Measurements from ENCODE around the gene PRSS22.

PRSS22 gene

GRCh38 chr16:2881783-2882649 lies 24.0 kb upstream of the PRSS22 start:
- DNase-seq = peak in 1 of 2 experiments; percentile 40

GRCh38 chr16:2879854-2880508 lies 22.0 kb upstream of the PRSS22 start:
- no peak for DNase-seq

GRCh38 chr16:2874912-2875362 lies 17.0 kb upstream of the PRSS22 start:
- DNase-seq = peak in 1 of 2 experiments; percentile 62

GRCh38 chr16:2874032-2874911 lies 16.3 kb upstream of the PRSS22 start:
- DNase-seq = no peak

- no peak for DNase-seq
These were observed 14.0 kb upstream of the PRSS22 start for GRCh38 chr16:2871926-2872325.

GRCh38 chr16:2867987-2868789 lies 10.2 kb upstream of the PRSS22 start:
- peak; percentile 76 to 90 for DNase-seq

GRCh38 chr16:2867661-2867986 lies 9.7 kb upstream of the PRSS22 start:
- DNase-seq = no peak

GRCh38 chr16:2866431-2866830 lies 8.5 kb upstream of the PRSS22 start:
- DNase-seq = no peak

- no peak for DNase-seq
These were observed 7.7 kb upstream of the PRSS22 start for GRCh38 chr16:2865651-2866050.

GRCh38 chr16:2860826-2861567 lies 3.0 kb upstream of the PRSS22 start:
- DNase-seq = no peak

GRCh38 chr16:2859686-2860265 lies 1.8 kb upstream of the PRSS22 start:
- no peak for DNase-seq

- DNase-seq = peak in 1 of 2 experiments; percentile 65
These were observed 465 bp upstream of the PRSS22 start for GRCh38 chr16:2858245-2859025.

- no peak for DNase-seq
These were observed 1.1 kb downstream of the PRSS22 start for GRCh38 chr16:2856686-2857450.

- DNase-seq = peak in 1 of 2 experiments; percentile 38
These were observed 1.8 kb downstream of the PRSS22 start for GRCh38 chr16:2856061-2856670.

- DNase-seq = no peak
These were observed 2.4 kb downstream of the PRSS22 start for GRCh38 chr16:2855536-2855935.

- DNase-seq = no peak
These were observed 3.2 kb downstream of the PRSS22 start for GRCh38 chr16:2854700-2855309.

- no peak for DNase-seq
These were observed 4.4 kb downstream of the PRSS22 start for GRCh38 chr16:2853531-2854073.

- no peak for DNase-seq
These were observed 5.1 kb downstream of the PRSS22 start for GRCh38 chr16:2852731-2853507.
